Measurements from ENCODE around the gene OR9Q1.

Gene OR9Q1

DNA sequence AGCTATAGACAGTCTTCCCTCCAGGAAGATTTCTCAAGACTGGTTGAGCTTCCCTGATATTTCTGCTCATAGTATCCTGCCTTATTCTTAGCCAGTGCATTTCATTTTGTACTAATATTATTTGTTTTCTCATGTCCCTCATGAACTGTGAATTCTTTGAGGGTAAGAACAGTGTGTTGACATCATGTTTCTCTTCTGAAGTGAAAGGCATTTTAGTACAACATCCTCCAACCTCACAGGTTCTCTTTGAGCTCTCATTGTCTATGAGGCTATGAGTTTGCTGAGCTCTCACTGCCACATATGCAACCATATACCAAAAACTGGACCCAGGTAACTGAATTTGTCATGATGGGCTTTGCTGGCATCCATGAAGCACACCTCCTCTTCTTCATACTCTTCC lies 7.0 kb downstream of the OR9Q1 start, which contains the start of gene OR6Q1:
TSS of gene OR6Q1 (plus strand) at position 301 of the 400 bp plus-strand sequence. CDS start at position 301, 0 bp downstream.
- no peak for DNase-seq (ENCODE audit: low spot score)

DNA sequence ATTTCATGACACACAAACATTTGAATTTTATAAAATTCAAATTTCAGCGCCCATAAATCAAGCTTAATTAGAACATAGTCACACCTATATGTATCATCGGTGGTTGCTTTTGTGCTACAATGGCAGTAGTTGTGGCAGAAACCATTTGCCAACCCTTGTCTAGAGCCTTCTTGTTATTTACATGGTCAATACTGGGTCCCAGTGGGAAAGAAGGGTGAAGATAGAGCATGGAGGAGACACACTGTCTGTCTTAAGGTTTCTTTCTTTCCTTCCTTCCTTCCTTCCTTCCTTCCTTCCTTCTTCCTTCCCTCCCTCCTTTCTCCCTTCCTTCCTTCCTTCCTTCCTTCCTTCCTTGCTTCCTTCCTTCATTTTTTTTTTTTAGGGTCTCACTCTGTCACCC lies 10.8 kb downstream of the OR9Q1 start:
- no peak for DNase-seq (ENCODE audit: low spot score)

DNA sequence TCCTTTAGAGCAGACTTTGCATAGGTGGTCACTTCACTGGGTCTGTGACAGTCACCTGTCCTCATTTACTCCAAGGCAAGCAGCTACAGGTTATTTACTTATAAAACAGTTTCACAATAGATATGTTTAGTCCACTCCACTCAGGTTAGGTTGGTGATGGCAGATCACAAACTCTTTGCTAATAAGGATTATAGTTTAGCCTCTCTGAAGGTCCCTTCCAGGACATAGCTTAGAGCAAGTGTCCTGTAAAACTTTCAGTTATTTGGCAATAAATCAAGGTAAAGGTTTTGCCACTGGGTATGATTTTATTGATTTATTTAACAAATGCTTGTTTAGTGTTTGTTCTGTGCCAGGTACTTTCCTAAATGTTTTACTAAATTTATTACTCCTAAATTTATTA lies 15.9 kb downstream of the OR9Q1 start:
- no peak for DNase-seq (ENCODE audit: low spot score)

GRCh38 chr11:58043379-58043778 lies 19.7 kb downstream of the OR9Q1 start:
- no peak for DNase-seq (ENCODE audit: low spot score)

GRCh38 chr11:58046231-58046630 lies 22.6 kb downstream of the OR9Q1 start:
- DNase-seq (ENCODE audit: low spot score): no peak

DNA sequence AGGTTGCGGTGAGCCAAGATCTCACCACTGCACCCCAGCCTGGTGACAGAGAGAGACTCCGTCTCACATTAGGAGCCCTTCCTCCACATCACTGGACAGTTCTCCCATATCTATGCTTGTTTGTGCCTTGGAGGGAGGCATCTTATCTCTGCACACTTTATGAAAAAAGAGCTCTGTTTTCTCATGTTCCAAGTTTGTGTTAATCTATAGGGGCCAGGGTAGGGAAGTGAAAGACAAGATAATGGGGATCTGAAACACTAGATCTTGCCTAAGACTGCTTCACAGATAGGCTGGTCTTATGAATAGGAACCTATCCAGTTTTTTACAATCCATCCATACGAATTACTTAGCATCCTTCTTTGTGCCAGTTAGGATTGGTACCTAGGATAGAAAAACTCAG lies 24.1 kb downstream of the OR9Q1 start:
- DNase-seq (ENCODE audit: low spot score): no peak

GRCh38 chr11:58055806-58056401 lies 32.2 kb downstream of the OR9Q1 start:
- DNase-seq (ENCODE audit: low spot score): no peak

DNA sequence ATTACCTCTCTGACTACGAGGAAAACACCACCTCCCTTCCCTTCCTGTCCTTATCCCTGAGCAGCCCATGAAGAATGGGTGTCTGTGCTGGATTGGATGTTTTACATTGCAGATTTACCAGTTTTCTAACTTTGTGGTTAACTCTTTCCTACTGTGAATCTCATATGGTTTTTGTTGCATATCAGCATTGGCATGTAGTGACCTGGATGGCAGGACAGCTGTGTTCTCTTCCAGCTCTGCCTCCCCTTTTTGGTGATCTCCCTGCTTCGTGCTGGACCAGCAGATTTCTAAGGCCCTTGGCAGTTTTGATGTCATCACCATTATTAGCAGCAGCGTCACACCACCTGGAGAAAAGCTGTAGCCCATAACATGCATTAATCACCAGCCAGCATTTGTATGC lies 33.8 kb downstream of the OR9Q1 start:
- no peak for DNase-seq (ENCODE audit: low spot score)

- DNase-seq (ENCODE audit: low spot score): peak; percentile 1
Measured at GRCh38 chr11:58058276-58059006, 34.8 kb downstream of the OR9Q1 start.

DNA sequence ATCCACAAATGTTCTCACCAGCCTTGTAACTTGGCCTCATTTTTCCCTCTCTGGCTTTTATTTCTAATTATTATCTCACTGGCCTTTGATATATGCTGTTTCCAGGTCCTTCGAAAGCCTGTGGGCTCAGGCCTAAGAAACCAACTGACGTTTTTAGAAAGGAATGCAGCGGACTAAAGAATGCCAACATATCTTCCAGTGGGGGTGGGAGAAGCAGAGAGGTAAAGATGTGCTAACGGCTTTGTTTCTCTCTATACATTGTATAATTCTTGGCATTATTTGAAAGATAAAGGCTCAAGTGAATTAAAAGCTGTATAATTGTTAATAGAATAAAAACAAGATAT lies 35.3 kb downstream of the OR9Q1 start:
- no peak for DNase-seq (ENCODE audit: low spot score)

DNA sequence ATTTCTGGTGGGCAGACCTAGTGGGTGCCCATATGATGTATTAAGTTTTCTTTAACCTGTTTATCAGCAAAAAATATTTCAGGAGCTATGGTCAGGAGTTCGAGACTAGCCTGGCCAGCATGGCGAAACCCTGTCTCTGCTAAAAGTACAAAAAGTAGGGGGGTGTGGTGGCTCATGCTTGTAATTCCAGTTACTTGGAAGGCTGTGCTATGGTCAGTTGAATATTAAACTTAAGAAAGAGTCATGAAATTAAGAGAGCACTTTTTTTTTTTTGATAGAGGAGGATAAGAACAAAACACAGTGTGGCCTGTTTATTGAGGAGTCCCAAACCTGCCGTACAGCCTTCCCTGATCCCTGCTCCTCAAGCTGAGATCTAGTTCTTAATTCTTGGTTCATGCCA lies 36.9 kb downstream of the OR9Q1 start:
- DNase-seq (ENCODE audit: low spot score): no peak

GRCh38 chr11:58060939-58061672 lies 37.4 kb downstream of the OR9Q1 start:
- DNase-seq (ENCODE audit: low spot score): no peak

GRCh38 chr11:58061813-58062212 lies 38.1 kb downstream of the OR9Q1 start:
- DNase-seq (ENCODE audit: low spot score): no peak

DNA sequence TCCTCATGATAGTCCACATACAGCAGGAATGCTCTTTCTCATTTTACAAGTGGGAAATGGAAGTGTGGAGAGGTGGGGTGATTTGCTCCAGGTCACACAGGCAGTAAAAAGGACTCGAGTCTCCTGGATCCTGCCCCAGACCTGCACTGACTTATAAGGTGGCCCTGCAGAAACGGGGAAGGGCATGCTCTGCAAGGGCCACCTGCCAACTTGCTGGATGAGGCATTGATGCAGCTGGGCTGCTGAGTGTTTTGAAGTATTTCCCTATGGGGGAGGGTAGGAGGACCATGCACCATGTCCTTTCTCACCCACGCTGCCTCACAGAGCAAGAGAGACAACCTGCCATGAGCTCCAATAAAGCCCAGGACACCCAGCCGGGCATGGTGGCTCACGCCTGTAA lies 44.0 kb downstream of the OR9Q1 start:
- DNase-seq (ENCODE audit: low spot score): no peak

DNA sequence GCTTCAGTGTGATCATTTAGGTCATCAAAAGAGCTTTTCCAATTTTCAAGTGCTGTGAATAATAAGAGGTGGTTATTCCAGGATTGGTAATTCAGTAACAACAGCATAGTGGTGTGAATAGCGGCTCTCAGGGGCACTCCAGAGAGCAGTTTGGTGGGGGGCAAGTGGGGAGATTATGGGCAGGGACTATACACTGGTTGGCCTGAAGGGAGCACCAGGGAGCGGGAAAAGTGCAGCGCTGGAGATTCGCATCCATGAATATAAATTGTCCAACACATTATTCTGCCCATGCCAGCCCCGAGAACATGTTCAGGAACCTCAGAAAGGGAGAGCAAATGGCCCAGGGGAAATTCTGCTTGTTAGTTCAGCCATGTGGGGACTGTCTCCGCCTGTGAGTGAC lies 45.0 kb downstream of the OR9Q1 start:
- DNase-seq (ENCODE audit: low spot score): no peak

GRCh38 chr11:58070585-58070984 lies 46.9 kb downstream of the OR9Q1 start:
- no peak for DNase-seq (ENCODE audit: low spot score)

- no peak for DNase-seq (ENCODE audit: low spot score)
Measured at GRCh38 chr11:58075781-58076180, 52.1 kb downstream of the OR9Q1 start.

DNA sequence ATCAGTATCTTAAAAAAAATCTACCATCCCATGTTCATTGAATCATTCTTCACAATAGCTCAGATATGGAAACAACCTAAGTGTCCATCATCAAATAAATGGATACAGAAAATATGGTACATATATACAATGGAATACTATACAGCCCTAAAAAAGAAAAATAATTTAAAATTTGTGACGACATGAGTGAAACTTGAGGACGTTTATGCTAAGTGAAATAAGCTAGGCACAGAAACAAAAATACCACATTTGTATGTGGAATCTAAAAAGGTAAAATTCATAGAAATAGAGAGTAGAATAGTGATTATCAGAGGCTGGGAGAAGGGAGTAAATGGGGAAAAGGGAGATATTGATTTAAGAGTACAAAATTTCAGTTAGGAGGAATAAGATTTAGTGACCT lies 62.8 kb downstream of the OR9Q1 start:
- DNase-seq (ENCODE audit: low spot score): no peak

GRCh38 chr11:58097437-58097836 lies 73.8 kb downstream of the OR9Q1 start:
- no peak for DNase-seq (ENCODE audit: low spot score)

GRCh38 chr11:58121096-58121495 lies 97.4 kb downstream of the OR9Q1 start:
- no peak for DNase-seq (ENCODE audit: low spot score)

GRCh38 chr11:58125469-58125868 lies 101.8 kb downstream of the OR9Q1 start, which contains the start of gene OR9I1:
OR9I1 (minus strand) TSS chr11:58125530; CDS start chr11:58119444, 6,086 bp downstream.
- DNase-seq (ENCODE audit: low spot score): no peak

DNA sequence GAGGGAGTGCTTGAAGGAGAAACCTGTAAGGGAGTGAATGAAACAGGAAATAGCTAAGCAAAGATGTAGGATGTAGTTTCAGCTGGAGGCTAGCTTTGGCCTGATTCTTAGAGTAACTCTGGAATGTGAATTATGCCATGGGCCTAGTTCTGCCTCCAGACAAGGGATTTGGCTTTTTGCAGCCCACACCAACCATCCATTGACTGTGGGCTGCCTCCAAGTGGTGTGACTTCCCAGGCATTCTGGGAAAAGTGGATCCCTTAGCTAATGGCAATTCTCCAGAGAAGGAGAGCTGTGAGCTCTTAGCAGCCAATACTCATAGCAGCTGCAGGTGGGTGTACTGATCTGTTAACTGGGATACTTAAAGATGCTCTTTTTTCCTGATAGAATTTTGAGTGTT lies 103.7 kb downstream of the OR9Q1 start:
- DNase-seq (ENCODE audit: low spot score): no peak
